HG02885 (cell line): Measurements from ENCODE around the gene CCDC167.
"Not testable (repeated sequence)": the region's sequence is repeated elsewhere in the genome, so short reads cannot be mapped to it uniquely, and the experiment has no call there.

Experiments used
- ATAC-seq: cut with Tn5 transposase; IDR thresholded peaks from one replicate; pipeline ENCODE4 v1.9.1; 2021; ENCODE audit warnings: mild to moderate bottlenecking; ENCODE audit not compliant: unreplicated experiment, poor library complexity

CCDC167 gene

GRCh38 chr6:37512400-37513011 lies 12.8 kb upstream of the CCDC167 start:
- no peak for ATAC-seq

GRCh38 chr6:37511910-37512399 lies 12.3 kb upstream of the CCDC167 start:
- no peak for ATAC-seq

- ATAC-seq = no peak
These were observed 11.5 kb upstream of the CCDC167 start for GRCh38 chr6:37511201-37511600.

- no peak for ATAC-seq
These were observed 8.2 kb upstream of the CCDC167 start for GRCh38 chr6:37507690-37508421.

DNA sequence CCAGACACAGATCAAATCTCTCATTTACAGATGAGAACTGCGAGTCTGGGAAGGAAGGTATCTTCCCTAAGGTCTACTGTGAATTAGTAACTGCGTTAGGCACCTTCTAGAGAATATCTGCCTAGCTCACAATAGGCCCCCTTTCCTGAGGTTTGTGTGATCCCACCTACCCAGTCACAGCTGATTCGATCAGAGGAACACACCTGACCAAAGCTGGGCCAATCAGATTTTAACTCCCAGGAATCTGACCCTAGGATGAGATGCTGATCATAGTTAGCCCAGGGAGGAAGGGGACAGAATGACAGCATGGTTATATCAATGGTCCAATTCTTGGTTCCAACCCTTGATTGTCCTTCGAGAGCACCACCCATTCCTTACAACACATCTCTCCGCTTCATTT lies 7.4 kb upstream of the CCDC167 start:
- no peak for ATAC-seq

GRCh38 chr6:37506479-37506878 lies 6.8 kb upstream of the CCDC167 start:
- ATAC-seq = no peak

- no peak for ATAC-seq
These were observed 4.3 kb upstream of the CCDC167 start for GRCh38 chr6:37504024-37504423.

- ATAC-seq = no peak
These were observed 3.7 kb upstream of the CCDC167 start for GRCh38 chr6:37503309-37503965.

DNA sequence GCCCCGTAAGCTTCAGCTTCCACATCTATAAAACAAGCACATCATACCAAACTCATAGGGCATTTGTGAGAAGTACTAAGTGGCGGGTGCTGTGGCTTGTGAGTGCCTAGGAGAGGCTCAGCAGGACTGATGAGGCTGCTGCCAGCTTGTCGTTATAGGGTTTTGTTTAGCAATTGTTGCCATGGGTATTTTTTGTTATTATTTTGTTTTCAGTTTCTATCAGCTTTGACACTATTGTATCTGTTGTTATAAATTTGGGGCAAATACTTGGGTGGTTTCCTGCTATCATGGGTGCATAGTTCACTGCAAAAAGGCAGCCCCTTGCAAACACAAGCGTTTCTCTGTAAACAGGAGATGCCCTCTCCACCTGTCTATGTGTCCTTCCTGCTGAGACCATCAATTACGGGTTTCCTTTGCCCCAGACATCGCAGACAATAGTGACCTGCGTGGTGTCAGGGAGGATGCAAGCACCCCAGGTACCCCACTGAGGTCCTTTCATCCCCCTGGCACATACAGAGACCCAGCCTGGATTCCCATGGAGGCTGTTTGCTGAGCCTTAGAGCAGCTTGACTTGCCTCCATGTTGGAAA lies 3.1 kb upstream of the CCDC167 start:
- ATAC-seq = no peak

- no peak for ATAC-seq
These were observed 2.2 kb upstream of the CCDC167 start for GRCh38 chr6:37501632-37502491.

- not testable (repeated sequence) for ATAC-seq
These were observed 1.2 kb upstream of the CCDC167 start for GRCh38 chr6:37500904-37501303.

GRCh38 chr6:37500294-37500608 lies 558 bp upstream of the CCDC167 start:
- no peak for ATAC-seq

DNA sequence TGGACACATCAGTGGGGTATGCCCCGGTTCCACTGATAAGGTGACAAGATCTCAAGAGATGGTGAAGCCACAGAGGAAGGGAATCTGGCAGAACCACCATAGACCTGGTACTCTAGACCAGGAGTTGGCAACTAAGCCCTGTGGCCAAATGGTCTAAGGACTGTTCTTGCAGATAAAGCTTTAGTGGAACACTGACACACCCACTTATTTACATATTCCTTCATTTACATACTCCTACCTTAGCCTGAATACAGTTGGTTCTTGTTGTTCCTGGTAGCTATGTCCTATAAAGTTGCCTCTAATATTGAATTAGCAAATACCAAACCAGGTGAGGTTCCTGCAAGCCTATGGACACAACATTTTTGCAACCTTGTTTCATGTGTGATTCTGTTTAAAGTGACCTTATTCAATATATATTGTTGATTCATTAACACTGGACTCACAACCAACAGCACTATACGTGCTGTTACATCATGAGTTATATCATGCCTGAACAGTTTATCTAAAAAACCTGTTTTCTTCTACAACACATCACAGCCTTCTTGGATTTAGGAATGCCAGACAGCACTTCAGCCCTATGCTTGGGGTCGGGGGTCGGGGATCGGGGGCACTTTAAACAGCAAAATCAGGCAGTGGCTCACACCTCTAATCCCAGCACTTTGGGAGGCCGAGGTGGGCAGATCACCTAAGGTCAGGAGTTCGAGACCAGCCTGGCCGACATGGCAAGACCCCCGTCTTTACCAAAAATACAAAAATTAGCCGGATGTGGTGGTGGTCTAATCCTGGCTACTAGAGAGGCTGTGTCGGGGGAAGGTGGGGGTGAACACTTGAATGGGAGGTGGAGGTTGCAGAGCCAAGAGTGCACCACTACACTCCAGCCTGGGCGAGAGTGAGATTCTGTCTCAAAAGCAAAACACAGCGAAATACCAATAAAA lies 2.5 kb downstream of the CCDC167 start:
- ATAC-seq = no peak

GRCh38 chr6:37495244-37495934 lies 4.3 kb downstream of the CCDC167 start:
- no peak for ATAC-seq

DNA sequence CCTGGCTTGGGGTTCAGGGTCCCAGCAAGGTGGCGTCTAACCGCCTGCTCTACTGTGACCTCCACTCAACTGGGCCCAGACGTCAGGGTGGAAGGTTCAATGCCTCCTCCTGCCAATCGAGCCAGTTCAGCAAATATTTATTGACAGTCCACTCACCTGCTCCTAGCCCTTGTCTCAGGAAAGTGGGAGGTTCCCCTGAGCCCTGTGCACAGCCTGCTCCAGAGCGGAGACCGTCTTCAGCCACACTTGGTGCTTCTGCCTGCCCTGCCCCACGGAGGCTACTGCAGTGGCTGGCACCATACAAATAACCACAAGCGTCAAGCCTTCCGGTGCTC lies 6.1 kb downstream of the CCDC167 start:
- no peak for ATAC-seq

- no peak for ATAC-seq
These were observed 6.6 kb downstream of the CCDC167 start for GRCh38 chr6:37492991-37493660.

GRCh38 chr6:37492236-37492972 lies 7.3 kb downstream of the CCDC167 start:
- ATAC-seq = no peak

GRCh38 chr6:37491830-37492208 lies 7.9 kb downstream of the CCDC167 start:
- no peak for ATAC-seq
